IPS-15b (cell line): ENCODE measurements around the gene LRMDA.

Source experiments
- H3K27me3 ChIP-seq: one replicate; pipeline ENCODE4 v1.6.1; 2013; ENCODE audit warnings: low read length; ENCODE audit not compliant: control insufficient read depth, insufficient read depth
- H3K36me3 ChIP-seq: one replicate; pipeline ENCODE4 v1.6.1; 2013; ENCODE audit warnings: low read length; ENCODE audit not compliant: control insufficient read depth, insufficient read depth
- H3K4me1 ChIP-seq: one replicate; pipeline ENCODE4 v1.6.1; 2013; ENCODE audit warnings: mild to moderate bottlenecking, low read length; ENCODE audit not compliant: control insufficient read depth, insufficient read depth
- H3K4me3 ChIP-seq: one replicate; pipeline ENCODE4 v1.5.1; 2013; ENCODE audit warnings: low read depth, low read length
- H3K9ac ChIP-seq: one replicate; pipeline ENCODE4 v1.6.1; 2013; ENCODE audit warnings: low read depth, mild to moderate bottlenecking, low read length
- H3K9me3 ChIP-seq: one replicate; pipeline ENCODE4 v1.6.1; 2013; ENCODE audit warnings: mild to moderate bottlenecking, low read length; ENCODE audit not compliant: control insufficient read depth, insufficient read depth

The LRMDA gene

GRCh38 chr10:76543655-76544054 is 1112.2 kb downstream of the LRMDA start:
- Histone ChIP-seq H3K36me3 (no peaks in the 10 kb centered on the region), H3K27me3 (peaks cover 3% of the 10 kb centered on the region), H3K9ac (no peak overlapping the region), H3K9me3 (no peaks in the 10 kb centered on the region), H3K4me3 (no peak overlapping the region), H3K4me1 (no peaks in the 10 kb centered on the region)

- H3K4me1 ChIP-seq, result no peaks in the 10 kb centered on the region
- no peak overlapping the region for H3K4me3 ChIP-seq
- no peaks in the 10 kb centered on the region for H3K9me3 ChIP-seq
- H3K9ac ChIP-seq, result no peak overlapping the region
- H3K36me3 ChIP-seq, result no peaks in the 10 kb centered on the region
- peaks cover 3% of the 10 kb centered on the region for H3K27me3 ChIP-seq
Measured at GRCh38 chr10:76544789-76545188, 1113.4 kb downstream of the LRMDA start.

DNA sequence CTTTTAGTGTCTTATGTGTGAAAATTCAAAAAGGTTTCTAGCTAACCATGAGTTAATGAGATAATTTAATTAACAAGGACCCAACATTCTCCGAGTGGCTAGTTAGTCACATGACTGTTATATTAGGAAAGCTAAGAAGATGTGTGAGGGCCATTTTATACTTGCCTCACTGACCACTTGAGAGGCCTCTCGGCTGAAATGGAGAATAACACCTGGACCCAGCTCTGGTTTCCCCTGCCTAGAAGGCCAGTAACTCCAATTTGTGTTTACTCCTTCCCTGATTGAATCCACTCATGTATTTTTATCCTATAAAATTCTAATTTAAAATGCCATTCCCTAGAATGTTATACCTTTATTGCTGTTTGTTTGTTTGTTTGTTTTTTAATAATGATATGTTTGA is 1115.0 kb downstream of the LRMDA start:
- no peaks in the 10 kb centered on the region for H3K4me1 ChIP-seq
- H3K36me3 ChIP-seq, result no peaks in the 10 kb centered on the region
- peaks cover 3% of the 10 kb centered on the region for H3K27me3 ChIP-seq
- H3K9ac ChIP-seq, result no peak overlapping the region
- H3K9me3 ChIP-seq, result no peaks in the 10 kb centered on the region
- H3K4me3 ChIP-seq, result no peak overlapping the region

DNA sequence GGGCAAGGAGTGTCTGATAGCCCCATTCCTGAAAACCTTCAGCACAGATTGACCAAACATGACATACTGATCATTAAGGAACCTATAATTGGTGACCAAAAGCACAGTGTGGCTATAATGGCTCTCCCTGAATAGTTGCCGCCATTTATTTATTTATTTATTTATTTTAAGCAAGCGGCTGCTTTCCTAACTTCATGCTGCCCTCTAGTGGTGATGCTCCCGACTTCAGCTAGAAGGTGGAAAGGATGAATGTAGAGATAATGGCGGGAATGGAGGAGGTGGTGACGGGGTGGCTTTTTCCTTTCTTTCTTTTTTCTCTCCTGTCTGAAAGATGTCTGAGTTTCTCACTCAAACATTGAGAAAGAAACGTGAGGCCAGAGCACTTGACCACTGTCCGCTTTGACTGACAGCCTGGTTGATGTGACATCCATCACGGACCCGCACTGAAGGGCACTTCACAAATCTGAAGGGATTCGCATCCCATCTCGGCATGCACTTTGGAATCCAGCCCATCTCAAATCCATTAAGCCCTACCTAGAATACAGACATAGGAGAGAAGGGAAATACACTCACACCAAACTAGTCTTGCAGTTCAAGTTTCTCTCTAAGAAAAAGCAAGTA is 1116.0 kb downstream of the LRMDA start:
- H3K27me3 ChIP-seq, result peaks cover 3% of the 10 kb centered on the region
- no peaks in the 10 kb centered on the region for H3K9me3 ChIP-seq
- H3K36me3 ChIP-seq, result no peaks in the 10 kb centered on the region
- H3K9ac ChIP-seq, result no peak overlapping the region
- no peaks in the 10 kb centered on the region for H3K4me1 ChIP-seq
- H3K4me3 ChIP-seq, result no peak overlapping the region

- Histone ChIP-seq H3K4me3 (no peak overlapping the region), H3K36me3 (no peaks in the 10 kb centered on the region)
Measured at GRCh38 chr10:76548716-76549115, 1117.3 kb downstream of the LRMDA start.

DNA sequence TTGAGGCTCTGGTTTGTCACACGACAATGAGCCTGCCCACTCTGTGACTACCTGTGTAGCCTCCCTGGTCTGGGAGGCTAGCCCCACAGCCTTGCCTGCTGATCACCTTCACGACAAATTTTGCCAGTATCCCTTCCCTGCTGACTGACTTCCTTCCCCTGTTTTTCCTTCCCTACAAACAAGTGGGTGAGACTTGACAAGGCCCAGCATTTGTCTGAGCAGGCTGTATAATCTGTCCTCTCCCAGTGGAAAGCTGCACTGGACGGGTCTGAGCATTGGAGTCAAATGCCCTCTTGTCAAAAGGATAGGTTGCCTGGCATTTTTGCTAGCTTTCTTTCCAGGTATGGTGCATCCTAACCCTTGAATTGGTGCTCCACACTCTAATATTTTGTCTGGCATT is 1117.7 kb downstream of the LRMDA start:
- H3K4me3 ChIP-seq, result no peak overlapping the region
- no peaks in the 10 kb centered on the region for H3K4me1 ChIP-seq
- H3K9me3 ChIP-seq, result no peaks in the 10 kb centered on the region
- no peaks in the 10 kb centered on the region for H3K36me3 ChIP-seq
- no peak overlapping the region for H3K9ac ChIP-seq
- H3K27me3 ChIP-seq, result peaks cover 3% of the 10 kb centered on the region

More at GRCh38 chr10:76548716-76549115, 1117.3 kb downstream of the LRMDA start:
- no peak overlapping the region for H3K9ac ChIP-seq
- H3K4me1 ChIP-seq, result no peaks in the 10 kb centered on the region
- H3K27me3 ChIP-seq, result peaks cover 3% of the 10 kb centered on the region
- no peaks in the 10 kb centered on the region for H3K9me3 ChIP-seq

DNA sequence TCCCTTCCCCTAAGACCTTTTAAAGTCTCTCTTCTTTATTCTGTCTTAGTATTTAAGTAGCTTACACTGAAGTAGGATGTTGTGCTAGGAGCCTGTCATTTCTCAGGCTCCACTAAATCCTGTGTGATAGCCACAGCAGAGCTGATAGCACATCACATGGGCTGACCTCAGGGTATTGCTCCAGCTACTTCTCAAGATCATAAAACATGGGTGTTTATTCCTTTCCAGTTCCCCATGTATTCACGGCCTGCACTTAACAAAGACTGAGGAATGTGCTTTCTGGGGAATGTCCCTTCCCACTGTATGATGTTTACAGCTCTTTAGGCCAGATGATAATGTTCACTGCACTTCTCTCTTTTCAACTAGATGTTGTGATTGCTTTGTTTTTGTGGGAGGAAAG is 1119.4 kb downstream of the LRMDA start:
- H3K4me3 ChIP-seq, result no peak overlapping the region
- H3K27me3 ChIP-seq, result peaks cover 3% of the 10 kb centered on the region
- H3K9ac ChIP-seq, result no peak overlapping the region
- H3K36me3 ChIP-seq, result no peaks in the 10 kb centered on the region
- H3K9me3 ChIP-seq, result no peaks in the 10 kb centered on the region
- H3K4me1 ChIP-seq, result no peaks in the 10 kb centered on the region

GRCh38 chr10:76552091-76552873 is 1120.9 kb downstream of the LRMDA start:
- no peaks in the 10 kb centered on the region for H3K36me3 ChIP-seq
- peaks cover 3% of the 10 kb centered on the region for H3K27me3 ChIP-seq
- no peak overlapping the region for H3K9ac ChIP-seq
- no peaks in the 10 kb centered on the region for H3K9me3 ChIP-seq
- H3K4me3 ChIP-seq, result no peak overlapping the region
- H3K4me1 ChIP-seq, result no peaks in the 10 kb centered on the region

- Histone ChIP-seq H3K27me3 (no peaks in the 10 kb centered on the region), H3K36me3 (no peaks in the 10 kb centered on the region), H3K4me3 (no peak overlapping the region), H3K9ac (no peak overlapping the region), H3K4me1 (no peaks in the 10 kb centered on the region), H3K9me3 (no peaks in the 10 kb centered on the region)
Measured at GRCh38 chr10:76553263-76554032, 1122.0 kb downstream of the LRMDA start.

DNA sequence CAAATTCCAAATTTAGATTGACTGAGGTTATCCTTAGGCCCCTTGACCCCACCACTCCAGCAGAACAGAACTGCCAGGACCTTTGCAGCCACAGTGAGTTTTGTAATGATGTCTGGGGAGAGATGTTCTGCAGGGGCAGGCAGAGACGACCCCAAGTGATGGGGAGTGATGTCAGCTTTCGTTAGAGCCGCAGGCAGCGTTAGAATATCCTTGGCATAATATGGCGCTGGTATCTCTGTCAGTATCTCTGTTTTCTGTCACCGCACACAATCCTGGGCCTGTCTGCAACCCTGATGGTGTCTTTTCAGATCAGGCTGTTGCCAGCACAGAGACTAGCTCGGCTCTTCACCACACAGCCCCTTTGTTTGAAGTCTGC is 1122.6 kb downstream of the LRMDA start:
- Histone ChIP-seq H3K4me1 (no peaks in the 10 kb centered on the region), H3K4me3 (no peak overlapping the region), H3K27me3 (no peaks in the 10 kb centered on the region), H3K36me3 (no peaks in the 10 kb centered on the region), H3K9ac (no peak overlapping the region), H3K9me3 (no peaks in the 10 kb centered on the region)

DNA sequence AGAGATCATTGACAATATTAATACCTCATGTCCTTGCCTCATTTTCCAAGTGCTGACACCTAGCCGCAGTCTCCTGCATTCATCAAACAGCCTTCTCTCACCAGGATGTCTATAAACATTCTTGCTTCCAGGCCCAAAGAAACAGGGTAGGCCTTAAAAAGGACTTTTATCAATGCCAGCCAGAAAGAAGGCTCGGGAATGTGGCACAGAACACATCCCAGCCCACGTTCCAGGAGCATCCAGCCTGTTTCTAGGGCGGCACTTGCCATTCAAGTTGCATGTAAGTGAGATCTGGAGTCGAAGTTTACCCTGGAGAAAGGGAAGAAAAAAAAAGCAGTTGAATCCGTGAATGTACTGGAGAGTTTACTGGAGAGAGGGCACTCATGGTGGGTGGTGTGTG is 1123.1 kb downstream of the LRMDA start:
- Histone ChIP-seq H3K9me3 (no peaks in the 10 kb centered on the region), H3K4me1 (no peaks in the 10 kb centered on the region), H3K36me3 (no peaks in the 10 kb centered on the region), H3K9ac (no peak overlapping the region), H3K4me3 (no peak overlapping the region), H3K27me3 (no peaks in the 10 kb centered on the region)
